Stromal cell of bone marrow (primary cell): ENCODE data around the gene CD226.
"Not testable (repeated sequence)": the region's sequence is repeated elsewhere in the genome, so short reads cannot be mapped to it uniquely, and the experiment has no call there.

Experiments
- DNase-seq: peaks from one replicate; pipeline ENCODE4 v3.0.0-alpha.2; 2012; ENCODE audit warnings: low read depth

CD226 gene

DNA sequence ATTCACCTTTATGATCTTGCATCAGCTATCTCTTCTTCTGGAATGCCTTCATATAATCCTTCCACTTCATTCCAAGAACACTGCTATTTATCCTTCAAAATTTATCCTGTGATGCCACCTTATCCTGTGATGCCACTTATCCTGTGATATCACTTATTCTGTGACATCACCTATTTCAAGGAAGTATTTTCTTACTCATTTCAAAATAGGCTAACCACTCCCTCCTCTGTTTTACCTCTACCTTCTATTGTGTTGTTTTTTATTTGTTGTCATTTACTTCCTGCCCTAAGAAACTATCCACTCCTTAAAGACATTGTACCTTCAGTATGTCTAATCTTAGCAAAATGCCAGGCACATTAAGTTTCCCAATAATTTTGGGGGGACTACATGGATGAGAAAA, 38.8 kb downstream of the CD226 start:
- DNase-seq = no peak

DNA sequence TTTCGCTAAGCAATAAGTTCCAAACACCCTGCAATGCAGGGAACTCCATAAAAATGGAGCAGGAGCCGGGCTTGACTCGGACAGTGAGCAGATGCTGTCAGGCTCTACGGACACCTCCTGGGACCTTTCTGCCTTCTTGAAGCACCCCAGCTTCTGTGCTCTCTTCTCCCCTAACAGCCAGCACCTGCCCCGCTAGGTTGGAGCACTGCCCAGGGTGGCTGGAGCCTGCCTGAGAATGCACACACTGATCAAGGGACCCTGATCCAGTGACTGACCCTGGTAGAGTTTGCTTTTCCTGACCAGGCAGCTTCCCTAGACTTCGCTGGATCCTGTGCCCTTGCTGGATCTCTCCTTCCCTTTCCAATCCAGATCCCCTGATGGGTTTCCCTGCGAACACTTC, 40.9 kb downstream of the CD226 start:
- DNase-seq = no peak

GRCh38 chr18:69900941-69901340, 46.7 kb downstream of the CD226 start:
- DNase-seq = no peak

DNA sequence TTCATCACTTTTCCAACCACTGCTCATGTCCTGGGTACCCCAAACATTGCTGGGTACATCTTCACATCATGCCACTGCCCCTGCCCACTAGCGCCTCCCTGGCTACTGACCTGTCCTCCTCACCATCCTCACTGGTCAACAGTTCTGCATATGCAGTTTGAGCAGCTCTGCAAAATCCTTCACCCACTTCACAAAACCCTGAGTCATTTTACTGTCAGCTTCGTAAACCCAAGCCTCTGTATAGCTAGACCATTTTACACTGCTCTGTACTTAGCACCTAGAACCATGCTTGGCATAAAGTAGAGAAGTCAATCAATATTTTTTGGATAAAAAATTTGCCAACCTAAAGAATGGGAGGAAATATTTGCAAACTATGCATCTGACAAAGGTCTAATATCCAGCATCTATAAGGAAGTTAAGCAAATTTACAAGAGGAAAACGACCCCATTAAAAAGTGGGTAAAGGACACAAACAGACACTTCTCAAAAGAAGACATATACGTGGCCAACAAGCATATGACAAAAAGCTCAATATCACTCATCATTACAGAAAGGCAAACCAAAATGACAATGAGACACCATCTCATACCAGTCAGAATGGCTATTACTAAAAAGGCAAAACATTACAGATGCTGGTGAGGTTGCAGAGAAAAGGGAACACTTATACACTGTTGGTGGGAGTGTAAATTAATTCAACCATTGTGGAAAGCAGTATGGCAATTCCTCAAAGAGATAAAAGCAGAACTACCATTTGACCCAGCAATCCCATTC, 48.3 kb downstream of the CD226 start:
- not testable (repeated sequence) for DNase-seq

GRCh38 chr18:69898241-69898861, 49.3 kb downstream of the CD226 start:
- peak; percentile 13 for DNase-seq

- DNase-seq = no peak
These were observed 50.1 kb downstream of the CD226 start for GRCh38 chr18:69897397-69898108.

GRCh38 chr18:69895066-69896047, 52.3 kb downstream of the CD226 start:
- no peak for DNase-seq

GRCh38 chr18:69894467-69894866, 53.2 kb downstream of the CD226 start:
- no peak for DNase-seq

DNA sequence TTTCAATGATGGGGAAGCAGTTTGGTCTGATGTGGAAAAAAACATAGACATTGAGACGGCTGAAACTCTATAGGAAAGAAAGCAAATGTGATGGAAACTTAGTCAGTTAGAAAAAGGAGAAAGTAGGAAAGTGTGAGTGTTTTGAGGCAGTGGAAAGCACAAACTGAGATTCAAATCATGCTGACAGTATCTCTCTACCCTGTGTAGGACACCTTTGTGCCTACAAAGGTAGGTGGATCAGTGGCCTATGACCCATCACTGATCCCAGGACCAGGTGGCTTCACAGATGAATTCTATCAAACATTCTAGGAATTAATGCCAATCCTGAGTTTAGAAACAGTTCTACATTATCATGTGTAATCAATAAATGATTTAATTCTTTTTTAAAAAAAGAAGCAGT, 57.1 kb downstream of the CD226 start:
- no peak for DNase-seq

GRCh38 chr18:69889009-69889408, 58.7 kb downstream of the CD226 start:
- peak; percentile 42 for DNase-seq

DNA sequence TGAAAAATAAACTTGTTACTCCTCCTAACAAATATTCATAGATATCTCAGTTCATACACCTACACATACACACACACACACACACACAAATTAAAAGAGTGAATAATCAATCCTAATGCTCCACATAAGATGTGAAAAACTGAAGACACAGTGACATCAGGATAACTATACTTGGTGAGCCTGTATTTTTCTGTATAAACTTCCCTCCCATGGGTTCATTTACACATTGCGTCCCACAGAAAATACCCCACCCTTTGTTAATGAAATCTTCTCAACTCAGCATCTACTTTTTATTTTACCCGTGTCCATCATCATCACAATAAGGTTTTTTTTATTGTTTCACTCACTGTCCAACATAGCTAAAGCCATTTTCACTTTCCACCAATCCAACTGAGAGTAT, 60.4 kb downstream of the CD226 start:
- no peak for DNase-seq

- no peak for DNase-seq
These were observed 61.7 kb downstream of the CD226 start for GRCh38 chr18:69885841-69886531.

DNA sequence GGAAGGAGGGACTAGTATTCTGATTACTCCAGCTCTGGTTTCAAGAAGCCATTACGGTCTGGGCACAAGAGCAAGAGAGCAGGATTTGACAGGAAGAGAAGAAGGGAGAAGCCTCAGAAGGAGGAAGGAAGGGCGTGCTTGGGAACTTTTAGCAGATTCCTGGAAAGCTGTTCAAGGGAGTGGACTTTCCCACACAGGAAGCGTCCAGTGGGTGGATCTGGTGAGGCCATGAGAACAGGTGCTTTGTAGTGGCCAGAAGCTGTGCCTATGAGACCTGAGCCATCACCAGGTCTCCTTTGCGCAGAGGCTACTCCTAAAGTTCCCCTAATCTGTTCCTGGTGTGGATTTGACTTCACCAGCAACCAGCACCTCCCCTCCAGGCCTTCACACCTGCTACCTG, 62.3 kb downstream of the CD226 start:
- no peak for DNase-seq

DNA sequence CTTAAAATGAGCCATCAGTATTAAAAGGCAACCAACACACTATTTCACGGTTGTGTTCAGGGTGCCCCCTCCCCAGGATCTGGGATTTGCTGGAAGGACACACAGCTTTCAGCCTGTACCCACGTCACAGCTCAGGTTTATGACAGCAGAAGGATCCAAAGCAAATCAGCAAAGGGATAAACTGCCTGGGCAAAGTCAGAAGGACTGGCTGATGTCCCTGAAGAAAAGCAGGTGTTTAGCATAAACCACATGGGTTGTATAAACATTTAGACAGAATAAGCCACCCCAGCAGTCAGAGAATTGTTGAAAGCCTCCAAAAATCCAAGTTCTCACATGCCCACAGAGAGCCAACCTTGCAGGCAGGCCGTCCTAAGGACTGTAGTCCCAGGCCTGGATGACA, 63.9 kb downstream of the CD226 start:
- DNase-seq = no peak

DNA sequence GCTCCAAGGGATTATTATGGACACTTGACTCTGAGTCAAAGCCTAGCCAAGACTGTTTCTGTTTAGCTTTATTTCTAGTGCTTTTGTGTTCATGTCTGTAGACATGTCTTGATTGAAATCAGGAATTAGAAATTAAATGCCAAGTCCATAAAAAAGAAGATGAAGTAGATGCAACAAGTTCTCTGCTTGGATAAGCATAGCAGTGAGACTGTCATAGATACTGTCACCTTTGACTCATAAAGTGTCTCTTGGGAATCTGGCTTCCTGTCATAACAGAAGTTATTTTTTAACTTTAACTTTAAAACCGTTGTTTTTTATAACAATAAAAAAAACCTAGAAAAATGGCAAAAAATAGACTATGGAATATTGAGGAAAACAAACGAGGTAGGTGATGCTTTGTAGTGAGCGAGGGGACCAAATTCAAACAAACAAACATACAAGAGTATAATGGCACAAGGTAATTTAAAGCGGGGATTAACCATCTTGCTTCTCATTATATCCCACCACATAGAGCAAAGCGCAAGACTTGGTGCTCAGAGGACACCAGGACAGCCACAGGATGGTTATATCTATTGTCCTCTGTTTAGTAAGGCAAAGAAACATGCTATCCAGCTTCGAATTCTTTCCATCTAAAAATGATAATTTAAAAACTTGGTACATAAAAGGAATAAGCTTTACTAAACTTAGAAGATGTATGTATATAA, 64.6 kb downstream of the CD226 start:
- DNase-seq = no peak

DNA sequence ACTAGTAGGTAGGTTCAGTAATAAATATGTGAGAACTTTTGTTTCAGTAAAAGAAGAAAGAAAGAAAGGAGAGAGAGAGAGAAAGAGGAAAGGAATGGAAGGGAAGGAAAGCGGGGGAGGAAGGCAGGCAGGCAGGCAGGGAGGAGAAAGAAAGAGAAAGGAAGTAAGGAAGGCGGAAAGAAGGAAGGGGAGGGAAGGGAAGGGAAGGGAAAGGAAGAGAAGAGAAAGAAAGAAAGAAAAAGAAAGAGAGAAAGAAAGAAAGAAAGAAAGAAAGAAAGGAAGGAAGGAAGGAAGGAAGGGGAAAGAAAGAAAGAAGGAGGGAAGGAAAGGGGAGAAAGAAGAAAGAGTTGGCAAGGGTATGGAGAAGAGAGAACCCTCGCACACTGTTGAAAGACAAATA, 67.6 kb downstream of the CD226 start:
- DNase-seq = no peak

- DNase-seq = not testable (repeated sequence)
These were observed 68.6 kb downstream of the CD226 start for GRCh38 chr18:69879051-69879450.

- no peak for DNase-seq
These were observed 69.3 kb downstream of the CD226 start for GRCh38 chr18:69878213-69878933.

DNA sequence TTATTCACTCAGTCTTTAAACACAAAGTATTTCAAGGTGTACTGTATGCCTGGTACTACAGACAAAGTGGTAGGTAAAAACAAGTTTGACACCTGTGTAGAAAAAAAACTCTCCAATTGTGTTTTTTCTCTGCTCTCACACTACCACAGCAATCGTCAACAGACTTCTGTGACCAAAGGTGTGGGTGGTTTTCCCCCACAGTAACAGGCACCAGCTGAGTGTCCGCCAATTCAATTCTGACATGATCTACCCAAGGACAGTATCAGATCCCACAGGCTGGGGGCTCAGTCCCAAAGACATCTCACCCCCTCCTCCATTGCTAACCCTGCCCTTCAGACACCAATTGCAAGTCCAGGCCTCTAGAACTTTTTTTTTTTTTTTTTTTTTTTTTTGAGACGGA, 71.2 kb downstream of the CD226 start:
- no peak for DNase-seq

- DNase-seq = no peak
These were observed 73.6 kb downstream of the CD226 start for GRCh38 chr18:69874058-69874457.
